Measurements from ENCODE around the gene OLFM2.

DNA sequence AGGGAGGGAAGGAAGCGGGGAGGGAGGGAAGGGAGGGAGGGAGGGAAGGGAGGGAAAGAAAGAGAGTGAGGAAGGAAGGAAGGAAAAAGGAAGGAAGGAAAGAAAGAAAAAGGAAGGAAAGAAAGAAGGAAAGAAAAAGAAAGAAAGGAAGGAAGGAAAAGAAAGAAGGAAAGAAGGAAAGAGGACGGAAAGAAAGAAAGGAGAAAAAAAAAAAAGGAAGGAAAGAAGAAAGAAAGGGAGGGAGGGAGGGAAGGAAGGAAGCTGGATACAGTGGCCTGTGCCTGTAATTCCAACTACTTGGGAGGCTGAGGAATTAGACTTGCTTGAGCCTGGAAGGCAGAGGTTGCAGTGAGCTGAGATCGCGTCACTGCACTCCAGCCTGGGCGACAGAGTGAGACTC lies 35.3 kb downstream of the OLFM2 start:
- TF ChIP-seq, protein P1, sequence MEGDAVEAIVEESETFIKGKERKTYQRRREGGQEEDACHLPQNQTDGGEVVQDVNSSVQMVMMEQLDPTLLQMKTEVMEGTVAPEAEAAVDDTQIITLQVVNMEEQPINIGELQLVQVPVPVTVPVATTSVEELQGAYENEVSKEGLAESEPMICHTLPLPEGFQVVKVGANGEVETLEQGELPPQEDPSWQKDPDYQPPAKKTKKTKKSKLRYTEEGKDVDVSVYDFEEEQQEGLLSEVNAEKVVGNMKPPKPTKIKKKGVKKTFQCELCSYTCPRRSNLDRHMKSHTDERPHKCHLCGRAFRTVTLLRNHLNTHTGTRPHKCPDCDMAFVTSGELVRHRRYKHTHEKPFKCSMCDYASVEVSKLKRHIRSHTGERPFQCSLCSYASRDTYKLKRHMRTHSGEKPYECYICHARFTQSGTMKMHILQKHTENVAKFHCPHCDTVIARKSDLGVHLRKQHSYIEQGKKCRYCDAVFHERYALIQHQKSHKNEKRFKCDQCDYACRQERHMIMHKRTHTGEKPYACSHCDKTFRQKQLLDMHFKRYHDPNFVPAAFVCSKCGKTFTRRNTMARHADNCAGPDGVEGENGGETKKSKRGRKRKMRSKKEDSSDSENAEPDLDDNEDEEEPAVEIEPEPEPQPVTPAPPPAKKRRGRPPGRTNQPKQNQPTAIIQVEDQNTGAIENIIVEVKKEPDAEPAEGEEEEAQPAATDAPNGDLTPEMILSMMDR (IDR thresholded peaks at IDR 0.05) = no peak
- TF ChIP-seq POLR2AphosphoS5 (IDR thresholded peaks at IDR 0.05; ENCODE audit: low read depth, low read length) (no peak), REST (IDR thresholded peaks at IDR 0.05; ENCODE audit: insufficient read depth in 1 of 2, low read depth in 2 of 2, low read length in 1 of 2) (no peak), SIN3A (IDR thresholded peaks at IDR 0.05; ENCODE audit: borderline replicate concordance, insufficient read depth, low read depth, low read length) (no peak), TCF7L2 (IDR thresholded peaks at IDR 0.05; ENCODE audit: low read depth, low read length) (no peak)
